ENCODE results near the gene IL27RA. TPM values are rescaled to one million over a fixed set of nuclear protein-coding genes. Genes with fewer than 3 reads are reported as not detected.

The IL27RA gene
- polyA plus RNA-seq, 1 donor from 2014 or later = 1.0 TPM

DNA sequence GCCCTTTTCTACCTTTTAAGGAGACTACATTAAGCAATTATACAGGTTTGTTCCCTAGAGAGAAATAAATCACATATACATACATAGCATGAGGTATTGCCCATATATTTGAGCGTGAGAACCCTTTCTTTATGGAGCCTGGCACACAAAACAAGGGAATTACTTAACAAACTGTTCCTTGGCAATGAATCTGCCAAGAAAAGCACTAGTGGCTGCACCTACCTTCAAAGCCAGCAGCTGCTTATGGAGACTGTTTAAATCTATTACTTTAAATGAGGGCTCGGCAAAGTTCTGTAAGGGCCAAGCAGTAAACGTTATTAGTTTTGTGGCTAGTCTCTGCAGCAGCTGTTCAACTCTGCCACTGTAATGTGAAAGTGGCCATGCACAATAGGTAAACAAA is 32.5 kb upstream of the IL27RA start:
- no peak overlapping the region for H2AFZ ChIP-seq (ENCODE audit: low read depth, low read length)
- H3K36me3 ChIP-seq (ENCODE audit: insufficient read depth, low read length) = no peaks in the 10 kb centered on the region
- no peak overlapping the region for H3K4me2 ChIP-seq (ENCODE audit: low read length)
- no peaks in the 10 kb centered on the region for H3K27me3 ChIP-seq (ENCODE audit: insufficient read depth, low read depth, low read length)
- H3K9ac ChIP-seq (ENCODE audit: low read length) = no peak overlapping the region
- no peaks in the 10 kb centered on the region for H3F3A ChIP-seq (ENCODE audit: insufficient read depth, low read length, poor library complexity, severe bottlenecking)
- no peak overlapping the region for H3K27ac ChIP-seq (ENCODE audit: low read length)
- no peaks in the 10 kb centered on the region for H3K9me2 ChIP-seq (ENCODE audit: insufficient read depth, low read length)
- H3K79me2 ChIP-seq (replicated peaks; ENCODE audit: insufficient read depth, low read length) = peaks cover 26% of the 10 kb centered on the region
- H4K20me1 ChIP-seq (ENCODE audit: insufficient read depth) = no peaks in the 10 kb centered on the region
- H3K9me3 ChIP-seq (ENCODE audit: low read length) = peaks cover 7% of the 10 kb centered on the region
- H3K4me3 ChIP-seq (ENCODE audit: low read length) = no peak overlapping the region
- TF ChIP-seq, protein P1, sequence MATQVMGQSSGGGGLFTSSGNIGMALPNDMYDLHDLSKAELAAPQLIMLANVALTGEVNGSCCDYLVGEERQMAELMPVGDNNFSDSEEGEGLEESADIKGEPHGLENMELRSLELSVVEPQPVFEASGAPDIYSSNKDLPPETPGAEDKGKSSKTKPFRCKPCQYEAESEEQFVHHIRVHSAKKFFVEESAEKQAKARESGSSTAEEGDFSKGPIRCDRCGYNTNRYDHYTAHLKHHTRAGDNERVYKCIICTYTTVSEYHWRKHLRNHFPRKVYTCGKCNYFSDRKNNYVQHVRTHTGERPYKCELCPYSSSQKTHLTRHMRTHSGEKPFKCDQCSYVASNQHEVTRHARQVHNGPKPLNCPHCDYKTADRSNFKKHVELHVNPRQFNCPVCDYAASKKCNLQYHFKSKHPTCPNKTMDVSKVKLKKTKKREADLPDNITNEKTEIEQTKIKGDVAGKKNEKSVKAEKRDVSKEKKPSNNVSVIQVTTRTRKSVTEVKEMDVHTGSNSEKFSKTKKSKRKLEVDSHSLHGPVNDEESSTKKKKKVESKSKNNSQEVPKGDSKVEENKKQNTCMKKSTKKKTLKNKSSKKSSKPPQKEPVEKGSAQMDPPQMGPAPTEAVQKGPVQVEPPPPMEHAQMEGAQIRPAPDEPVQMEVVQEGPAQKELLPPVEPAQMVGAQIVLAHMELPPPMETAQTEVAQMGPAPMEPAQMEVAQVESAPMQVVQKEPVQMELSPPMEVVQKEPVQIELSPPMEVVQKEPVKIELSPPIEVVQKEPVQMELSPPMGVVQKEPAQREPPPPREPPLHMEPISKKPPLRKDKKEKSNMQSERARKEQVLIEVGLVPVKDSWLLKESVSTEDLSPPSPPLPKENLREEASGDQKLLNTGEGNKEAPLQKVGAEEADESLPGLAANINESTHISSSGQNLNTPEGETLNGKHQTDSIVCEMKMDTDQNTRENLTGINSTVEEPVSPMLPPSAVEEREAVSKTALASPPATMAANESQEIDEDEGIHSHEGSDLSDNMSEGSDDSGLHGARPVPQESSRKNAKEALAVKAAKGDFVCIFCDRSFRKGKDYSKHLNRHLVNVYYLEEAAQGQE (IDR thresholded peaks at IDR 0.05; ENCODE audit: borderline replicate concordance) = no peak
- TF ChIP-seq MXI1 (conservative IDR thresholded peaks at IDR 0.05; ENCODE audit: poor library complexity, severe bottlenecking) (no peak), RAD21 (conservative IDR thresholded peaks at IDR 0.05) (no peak), TAF1 (IDR thresholded peaks at IDR 0.05; ENCODE audit: low read depth) (no peak), EP300 (conservative IDR thresholded peaks at IDR 0.05; ENCODE audit: poor library complexity, severe bottlenecking) (no peak), CTCF (IDR thresholded peaks at IDR 0.05; ENCODE audit: poor library complexity, severe bottlenecking) (no peak), POLR2AphosphoS5 (IDR thresholded peaks at IDR 0.05) (no peak), SMC3 (conservative IDR thresholded peaks at IDR 0.05; ENCODE audit: poor library complexity) (no peak), EZH2 (IDR thresholded peaks at IDR 0.05; ENCODE audit: borderline replicate concordance, insufficient read depth, low read length, poor library complexity, severe bottlenecking) (no peak)

DNA sequence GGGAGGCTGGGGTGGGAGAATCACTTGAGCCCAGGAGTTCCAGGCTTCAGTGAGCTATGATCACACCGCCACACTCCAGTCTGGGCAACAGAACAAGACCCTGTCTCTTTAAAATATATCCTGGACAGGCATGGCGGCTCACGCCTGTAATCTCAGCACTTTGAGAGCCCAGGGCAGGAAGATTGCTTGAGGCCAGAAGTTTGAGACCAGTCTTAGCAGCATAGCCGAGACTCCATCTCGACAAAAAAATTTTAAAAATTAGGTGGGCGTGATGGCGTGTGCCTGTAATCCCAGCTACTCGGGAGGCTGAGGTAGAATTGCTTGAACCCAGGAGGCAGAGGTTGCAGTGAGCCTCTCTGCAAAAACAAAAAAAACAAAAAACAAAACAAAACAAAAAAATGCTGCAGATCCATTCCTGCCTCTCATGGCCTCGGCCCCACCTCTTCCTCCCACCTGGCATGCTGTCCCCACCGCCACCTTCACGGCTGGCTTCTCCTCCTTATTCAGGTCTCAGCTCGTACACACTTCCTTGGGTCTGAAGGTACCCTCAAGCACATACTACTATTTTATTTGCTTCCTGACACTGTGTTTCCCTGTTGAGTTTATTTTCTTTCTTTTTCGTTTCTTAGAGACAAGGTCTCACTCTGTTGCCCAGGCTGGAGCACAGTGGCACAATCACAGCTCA is 30.7 kb upstream of the IL27RA start:
- peaks cover 38% of the 10 kb centered on the region for H3K79me2 ChIP-seq (replicated peaks; ENCODE audit: insufficient read depth, low read length)
- no peak overlapping the region for H3K4me3 ChIP-seq (ENCODE audit: low read length)
- TF ChIP-seq CTCF (IDR thresholded peaks at IDR 0.05; ENCODE audit: poor library complexity, severe bottlenecking) = no peak
- no peak for TF ChIP-seq EZH2 (IDR thresholded peaks at IDR 0.05; ENCODE audit: borderline replicate concordance, insufficient read depth, low read length, poor library complexity, severe bottlenecking)
- TF ChIP-seq SMC3 (conservative IDR thresholded peaks at IDR 0.05; ENCODE audit: poor library complexity) = no peak
- no peaks in the 10 kb centered on the region for H3K36me3 ChIP-seq (ENCODE audit: insufficient read depth, low read length)
- H3K9me2 ChIP-seq (ENCODE audit: insufficient read depth, low read length) = no peaks in the 10 kb centered on the region
- no peak overlapping the region for H3K9ac ChIP-seq (ENCODE audit: low read length)
- H3K9me3 ChIP-seq (ENCODE audit: low read length) = peaks cover 7% of the 10 kb centered on the region
- no peaks in the 10 kb centered on the region for H3K27me3 ChIP-seq (ENCODE audit: insufficient read depth, low read depth, low read length)
- H3F3A ChIP-seq (ENCODE audit: insufficient read depth, low read length, poor library complexity, severe bottlenecking) = no peaks in the 10 kb centered on the region
- H3K4me2 ChIP-seq (ENCODE audit: low read length) = no peak overlapping the region
- no peak overlapping the region for H2AFZ ChIP-seq (ENCODE audit: low read depth, low read length)
- H4K20me1 ChIP-seq (ENCODE audit: insufficient read depth) = no peaks in the 10 kb centered on the region
- no peak overlapping the region for H3K27ac ChIP-seq (ENCODE audit: low read length)
